ENCODE data around the gene GALNT7.
A peak's percentile ranks its signal among the peaks of the same experiment; 100 is the strongest.

The GALNT7 gene

GRCh38 chr4:173237762-173238161 lies 69.2 kb downstream of the GALNT7 start:
- no peak for DNase-seq

GRCh38 chr4:173240696-173241095 lies 72.1 kb downstream of the GALNT7 start:
- DNase-seq = no peak

GRCh38 chr4:173242466-173243250 lies 74.0 kb downstream of the GALNT7 start:
- DNase-seq = no peak

- DNase-seq = peak in 1 of 2 experiments; percentile 15
These were observed 74.7 kb downstream of the GALNT7 start for GRCh38 chr4:173243321-173243720.

GRCh38 chr4:173243917-173244658 lies 75.5 kb downstream of the GALNT7 start:
- peak; percentile 3 to 71 for DNase-seq

- no peak for DNase-seq
These were observed 77.3 kb downstream of the GALNT7 start for GRCh38 chr4:173245952-173246351.

GRCh38 chr4:173246719-173247118 lies 78.1 kb downstream of the GALNT7 start:
- DNase-seq = peak in 1 of 2 experiments; percentile 70

GRCh38 chr4:173247321-173247720 lies 78.7 kb downstream of the GALNT7 start:
- peak; percentile 40 to 65 for DNase-seq

GRCh38 chr4:173248690-173249089 lies 80.1 kb downstream of the GALNT7 start:
- DNase-seq = no peak

- peak; percentile 25 to 84 for DNase-seq
These were observed 83.7 kb downstream of the GALNT7 start for GRCh38 chr4:173252024-173252935.

GRCh38 chr4:173253561-173253960 lies 85.0 kb downstream of the GALNT7 start:
- DNase-seq = no peak

- DNase-seq = no peak
These were observed 86.0 kb downstream of the GALNT7 start for GRCh38 chr4:173254646-173255045.

- no peak for DNase-seq
These were observed 88.2 kb downstream of the GALNT7 start for GRCh38 chr4:173256825-173257224.

- DNase-seq = peak; percentile 42 to 52
These were observed 89.4 kb downstream of the GALNT7 start for GRCh38 chr4:173257732-173258717.

- no peak for DNase-seq
These were observed 90.3 kb downstream of the GALNT7 start for GRCh38 chr4:173258866-173259265.

GRCh38 chr4:173259310-173259709 lies 90.7 kb downstream of the GALNT7 start:
- no peak for DNase-seq

- no peak for DNase-seq
These were observed 92.4 kb downstream of the GALNT7 start for GRCh38 chr4:173261052-173261451.

- no peak for DNase-seq
These were observed 93.8 kb downstream of the GALNT7 start for GRCh38 chr4:173262375-173262774.

- DNase-seq = no peak
These were observed 95.6 kb downstream of the GALNT7 start for GRCh38 chr4:173264245-173264644.

GRCh38 chr4:173264684-173265185 lies 96.1 kb downstream of the GALNT7 start:
- DNase-seq = peak; percentile 37 to 81

- no peak for DNase-seq
These were observed 97.1 kb downstream of the GALNT7 start for GRCh38 chr4:173265751-173266150.

- DNase-seq = no peak
These were observed 99.1 kb downstream of the GALNT7 start for GRCh38 chr4:173267711-173268110.
